Measurements from ENCODE around the gene DOK4. TPM values are rescaled to one million over a fixed set of nuclear protein-coding genes. Genes with fewer than 3 reads are reported as not detected.

The DOK4 gene
- total RNA-seq, 1 donor from 2014 or later = 23.2 TPM

DNA sequence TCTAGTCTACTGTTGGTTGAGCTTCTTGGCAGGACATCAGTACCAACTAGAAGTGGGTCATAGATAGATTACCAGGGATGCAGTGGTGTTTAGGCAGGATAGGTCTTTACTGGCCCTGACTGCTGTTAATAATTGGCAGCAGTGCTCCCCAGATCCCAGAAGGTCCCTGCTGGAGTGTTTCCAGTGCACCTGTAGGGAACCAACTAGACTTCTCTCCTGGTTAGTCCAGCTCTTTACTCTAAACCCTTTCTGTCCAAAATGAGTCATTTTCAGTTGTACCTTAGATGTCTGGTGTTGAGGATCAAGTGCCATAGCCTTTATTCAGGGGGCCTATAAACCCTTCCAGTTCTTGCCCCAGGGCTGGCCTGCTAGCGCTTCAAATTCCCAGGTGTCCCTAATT, 15.1 kb downstream of the DOK4 start:
- DNase-seq (ENCODE audit: low read depth) = no peak

GRCh38 chr16:57470711-57471110, 15.6 kb downstream of the DOK4 start:
- TF ChIP-seq, protein P1, sequence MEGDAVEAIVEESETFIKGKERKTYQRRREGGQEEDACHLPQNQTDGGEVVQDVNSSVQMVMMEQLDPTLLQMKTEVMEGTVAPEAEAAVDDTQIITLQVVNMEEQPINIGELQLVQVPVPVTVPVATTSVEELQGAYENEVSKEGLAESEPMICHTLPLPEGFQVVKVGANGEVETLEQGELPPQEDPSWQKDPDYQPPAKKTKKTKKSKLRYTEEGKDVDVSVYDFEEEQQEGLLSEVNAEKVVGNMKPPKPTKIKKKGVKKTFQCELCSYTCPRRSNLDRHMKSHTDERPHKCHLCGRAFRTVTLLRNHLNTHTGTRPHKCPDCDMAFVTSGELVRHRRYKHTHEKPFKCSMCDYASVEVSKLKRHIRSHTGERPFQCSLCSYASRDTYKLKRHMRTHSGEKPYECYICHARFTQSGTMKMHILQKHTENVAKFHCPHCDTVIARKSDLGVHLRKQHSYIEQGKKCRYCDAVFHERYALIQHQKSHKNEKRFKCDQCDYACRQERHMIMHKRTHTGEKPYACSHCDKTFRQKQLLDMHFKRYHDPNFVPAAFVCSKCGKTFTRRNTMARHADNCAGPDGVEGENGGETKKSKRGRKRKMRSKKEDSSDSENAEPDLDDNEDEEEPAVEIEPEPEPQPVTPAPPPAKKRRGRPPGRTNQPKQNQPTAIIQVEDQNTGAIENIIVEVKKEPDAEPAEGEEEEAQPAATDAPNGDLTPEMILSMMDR (IDR thresholded peaks at IDR 0.05; ENCODE audit: insufficient read depth, low read length, poor library complexity, severe bottlenecking) = no peak
- Histone ChIP-seq H3K4me3 (ENCODE audit: low read depth, low read length) (no peak overlapping the region), H3K36me3 (ENCODE audit: control insufficient read depth, insufficient read depth, low read length) (peaks cover 9% of the 10 kb centered on the region), H3K27me3 (ENCODE audit: control insufficient read depth, insufficient read depth, low read length) (no peaks in the 10 kb centered on the region)
- no peak for DNase-seq (ENCODE audit: low read depth)

More for the DNA sequence above, 15.1 kb downstream of the DOK4 start:
- Histone ChIP-seq H3K4me3 (ENCODE audit: low read depth, low read length) (no peak overlapping the region), H3K27me3 (ENCODE audit: control insufficient read depth, insufficient read depth, low read length) (no peaks in the 10 kb centered on the region), H3K36me3 (ENCODE audit: control insufficient read depth, insufficient read depth, low read length) (peaks cover 9% of the 10 kb centered on the region)
- TF ChIP-seq, protein P1 (IDR thresholded peaks at IDR 0.05; ENCODE audit: insufficient read depth, low read length, poor library complexity, severe bottlenecking) = no peak

DNA sequence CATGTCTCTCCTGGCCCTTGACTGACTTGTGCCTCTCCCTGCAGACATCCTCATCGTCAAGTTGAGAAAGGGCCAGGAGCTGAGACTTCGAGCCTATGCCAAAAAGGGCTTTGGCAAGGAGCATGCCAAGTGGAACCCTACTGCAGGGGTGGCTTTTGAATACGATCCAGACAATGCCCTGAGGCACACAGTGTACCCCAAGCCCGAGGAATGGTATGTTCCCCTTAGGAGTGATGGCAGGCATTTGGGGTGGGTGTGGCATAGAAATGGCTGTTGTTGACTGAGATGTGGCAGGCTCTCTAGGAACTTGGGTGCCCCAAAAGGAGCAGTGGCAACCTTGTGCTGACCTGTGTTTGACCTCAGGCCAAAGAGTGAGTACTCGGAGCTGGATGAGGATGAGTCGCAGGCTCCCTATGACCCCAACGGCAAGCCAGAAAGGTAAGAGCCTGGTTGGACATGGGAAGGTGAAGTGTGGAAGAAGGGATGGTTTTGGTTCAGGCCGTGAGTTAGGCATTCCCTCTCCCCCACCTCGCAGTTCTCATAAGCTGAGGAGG, 16.3 kb downstream of the DOK4 start:
- TF ChIP-seq, protein P1 (IDR thresholded peaks at IDR 0.05; ENCODE audit: insufficient read depth, low read length, poor library complexity, severe bottlenecking) = no peak
- H3K27me3 ChIP-seq (ENCODE audit: control insufficient read depth, insufficient read depth, low read length) = no peaks in the 10 kb centered on the region
- peaks cover 9% of the 10 kb centered on the region for H3K36me3 ChIP-seq (ENCODE audit: control insufficient read depth, insufficient read depth, low read length)
- DNase-seq (ENCODE audit: low read depth) = no peak
- no peak overlapping the region for H3K4me3 ChIP-seq (ENCODE audit: low read depth, low read length)

DNA sequence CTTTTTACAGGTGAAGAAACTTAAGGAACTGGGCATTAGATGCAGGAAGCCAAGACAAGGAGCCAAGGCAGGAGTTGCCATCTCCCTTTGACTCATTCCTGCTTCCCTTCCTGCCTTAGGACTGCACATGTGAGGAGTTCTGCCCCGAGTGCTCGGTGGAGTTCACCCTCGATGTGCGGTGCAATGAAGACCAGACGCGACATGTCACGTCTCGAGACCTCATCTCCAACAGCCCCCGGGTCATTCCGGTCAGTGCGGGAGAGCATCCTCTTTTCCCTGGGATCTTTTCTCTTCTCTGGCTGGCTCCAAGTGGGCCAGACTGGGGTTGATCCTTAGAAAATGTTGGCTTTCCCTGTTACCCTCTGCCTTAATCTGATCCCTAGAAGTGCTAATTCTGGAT, 17.2 kb downstream of the DOK4 start:
- H3K27me3 ChIP-seq (ENCODE audit: control insufficient read depth, insufficient read depth, low read length) = no peaks in the 10 kb centered on the region
- H3K4me3 ChIP-seq (ENCODE audit: low read depth, low read length) = no peak overlapping the region
- peaks cover 8% of the 10 kb centered on the region for H3K36me3 ChIP-seq (ENCODE audit: control insufficient read depth, insufficient read depth, low read length)
- TF ChIP-seq, protein P1 (IDR thresholded peaks at IDR 0.05; ENCODE audit: insufficient read depth, low read length, poor library complexity, severe bottlenecking) = no peak
- DNase-seq (ENCODE audit: low read depth) = no peak

GRCh38 chr16:57468346-57468745, 17.9 kb downstream of the DOK4 start:
- TF ChIP-seq, protein P1 (IDR thresholded peaks at IDR 0.05; ENCODE audit: insufficient read depth, low read length, poor library complexity, severe bottlenecking) = no peak
- H3K4me3 ChIP-seq (ENCODE audit: low read depth, low read length) = no peak overlapping the region
- DNase-seq (ENCODE audit: low read depth) = no peak
- no peaks in the 10 kb centered on the region for H3K27me3 ChIP-seq (ENCODE audit: control insufficient read depth, insufficient read depth, low read length)
- H3K36me3 ChIP-seq (ENCODE audit: control insufficient read depth, insufficient read depth, low read length) = peaks cover 7% of the 10 kb centered on the region

- TF ChIP-seq, protein P1 (IDR thresholded peaks at IDR 0.05; ENCODE audit: insufficient read depth, low read length, poor library complexity, severe bottlenecking) = no peak
- Histone ChIP-seq H3K27me3 (ENCODE audit: control insufficient read depth, insufficient read depth, low read length) (no peaks in the 10 kb centered on the region), H3K36me3 (ENCODE audit: control insufficient read depth, insufficient read depth, low read length) (peaks cover 4% of the 10 kb centered on the region), H3K4me3 (ENCODE audit: low read depth, low read length) (no peak overlapping the region)
- no peak for DNase-seq (ENCODE audit: low read depth)
Measured at GRCh38 chr16:57464523-57464922, 21.8 kb downstream of the DOK4 start.

Measured in kidney epithelial cell (primary cell).